Muscle layer of colon (tissue), 2 donors: Measurements from ENCODE around the gene GFOD1.

Source experiments
- H3K27ac ChIP-seq: one replicate; pipeline ENCODE4 v1.7.0; 2013; ENCODE audit warnings: low read depth, mild to moderate bottlenecking, low read length, moderate library complexity
- H3K27me3 ChIP-seq, 2 donors: one replicate each; pipeline ENCODE4 v1.7.0; 2013; ENCODE audit warnings: low read length in 2 of 2, mild to moderate bottlenecking in 2 of 2; ENCODE audit not compliant: insufficient read depth in 2 of 2, control insufficient read depth in 1 of 2
- H3K36me3 ChIP-seq: one replicate; pipeline ENCODE4 v1.7.0; 2013; ENCODE audit warnings: mild to moderate bottlenecking, low read length; ENCODE audit not compliant: insufficient read depth
- H3K4me1 ChIP-seq: one replicate; pipeline ENCODE4 v1.7.0; 2013; ENCODE audit warnings: mild to moderate bottlenecking, low read length; ENCODE audit not compliant: insufficient read depth
- H3K4me3 ChIP-seq, 2 donors: one replicate each; pipeline ENCODE4 v1.7.0; 2013; ENCODE audit warnings: low read length in 2 of 2, low read depth in 1 of 2, mild to moderate bottlenecking in 1 of 2, moderate library complexity in 1 of 2
- H3K9ac ChIP-seq: one replicate; pipeline ENCODE4 v1.7.0; 2013; ENCODE audit warnings: low read length
- H3K9me3 ChIP-seq: one replicate; pipeline ENCODE4 v1.7.0; 2013; ENCODE audit warnings: mild to moderate bottlenecking, low read length
- donor health status: abdominal sarcoma.
- donor health status: Adenocarcinoma of cecum.

Gene GFOD1

DNA sequence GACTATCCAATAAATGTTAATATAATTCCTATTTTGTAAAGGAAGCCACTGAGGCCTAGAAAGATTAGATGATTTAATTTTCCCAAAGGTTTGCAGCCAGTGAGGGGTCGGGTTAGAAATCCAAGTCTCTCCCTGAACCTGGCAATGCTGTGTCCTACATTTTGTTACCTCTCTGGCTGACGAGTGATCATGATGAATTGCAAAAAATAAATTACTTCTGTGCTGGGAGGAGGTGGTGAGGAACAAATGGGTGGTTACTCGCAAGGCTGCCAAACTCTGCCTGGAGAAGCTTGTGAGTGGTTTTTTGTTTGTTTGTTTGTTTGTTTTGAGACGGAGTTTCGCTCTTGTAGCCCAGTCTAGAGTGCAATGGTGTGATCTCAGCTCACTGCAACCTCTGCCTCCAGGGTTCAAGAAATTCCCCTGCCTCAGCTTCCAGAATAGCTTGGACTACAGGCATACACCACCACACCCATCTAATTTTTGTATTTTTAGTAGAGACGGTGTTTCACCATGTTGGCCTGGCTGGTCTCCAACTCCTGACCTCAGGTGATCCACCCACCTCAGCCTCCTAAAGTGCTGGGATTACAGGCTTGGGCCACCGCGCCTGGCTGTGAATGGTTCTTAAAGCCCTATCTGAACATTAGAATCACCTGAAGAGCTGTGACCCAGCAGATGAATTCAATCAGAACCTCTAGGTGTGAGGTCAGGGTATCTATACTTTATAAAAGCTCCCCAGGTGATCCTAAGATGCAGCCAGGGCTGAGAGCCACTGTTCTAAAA, 138.9 kb downstream of the GFOD1 start:
- Histone ChIP-seq H3K36me3 (no peaks in the 10 kb centered on the region), H3K4me1 (no peaks in the 10 kb centered on the region), H3K4me3 (no peak overlapping the region), H3K9me3 (no peaks in the 10 kb centered on the region), H3K9ac (no peak overlapping the region), H3K27ac (no peak overlapping the region), H3K27me3 (no peaks in the 10 kb centered on the region)

- Histone ChIP-seq H3K36me3 (no peaks in the 10 kb centered on the region), H3K9ac (no peak overlapping the region), H3K27ac (no peak overlapping the region), H3K9me3 (no peaks in the 10 kb centered on the region), H3K4me1 (no peaks in the 10 kb centered on the region), H3K4me3 (no peak overlapping the region), H3K27me3 (no peaks in the 10 kb centered on the region)
Measured at GRCh38 chr6:13346245-13346644, 141.2 kb downstream of the GFOD1 start.

DNA sequence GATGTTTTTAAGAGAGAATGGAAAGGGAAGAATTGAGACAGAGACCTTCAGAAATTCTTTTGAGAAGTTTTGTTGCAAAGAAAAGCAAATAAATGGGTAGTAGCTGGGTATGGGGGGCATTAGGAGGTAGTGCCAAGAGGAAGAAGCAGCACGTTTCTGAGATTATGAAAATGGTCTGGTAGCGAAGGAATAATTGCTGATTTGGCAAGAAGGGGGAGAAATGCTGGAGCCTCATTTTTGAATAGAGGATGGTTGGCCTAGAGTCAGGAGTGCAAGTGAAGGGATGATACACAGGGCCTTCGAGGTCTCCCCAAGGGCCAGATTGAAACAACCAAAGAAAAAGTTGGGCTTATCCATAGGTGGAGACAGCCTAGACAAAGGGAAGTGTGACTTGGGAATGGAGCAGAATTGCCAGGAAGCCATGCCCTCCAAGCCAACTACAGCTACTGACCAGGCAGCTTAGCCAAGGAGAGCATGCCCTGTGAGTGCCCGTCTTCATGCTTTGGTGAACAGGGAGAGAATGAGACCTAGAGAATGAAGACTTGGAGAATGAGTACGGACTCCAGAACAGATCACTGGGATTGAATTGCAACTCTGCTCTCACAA, 144.9 kb downstream of the GFOD1 start:
- no peak overlapping the region for H3K27ac ChIP-seq

GRCh38 chr6:13339863-13340630, 147.4 kb downstream of the GFOD1 start:
- no peaks in the 10 kb centered on the region for H3K9me3 ChIP-seq
- no peaks in the 10 kb centered on the region for H3K4me1 ChIP-seq
- H3K4me3 ChIP-seq = no peak overlapping the region
- H3K27ac ChIP-seq = no peak overlapping the region
- H3K9ac ChIP-seq = no peak overlapping the region
- H3K27me3 ChIP-seq = no peaks in the 10 kb centered on the region
- H3K36me3 ChIP-seq = no peaks in the 10 kb centered on the region

More for the DNA sequence above, 144.9 kb downstream of the GFOD1 start:
- Histone ChIP-seq H3K27me3 (no peaks in the 10 kb centered on the region), H3K9ac (no peak overlapping the region), H3K4me3 (no peak overlapping the region), H3K9me3 (no peaks in the 10 kb centered on the region), H3K4me1 (no peaks in the 10 kb centered on the region), H3K36me3 (no peaks in the 10 kb centered on the region)

DNA sequence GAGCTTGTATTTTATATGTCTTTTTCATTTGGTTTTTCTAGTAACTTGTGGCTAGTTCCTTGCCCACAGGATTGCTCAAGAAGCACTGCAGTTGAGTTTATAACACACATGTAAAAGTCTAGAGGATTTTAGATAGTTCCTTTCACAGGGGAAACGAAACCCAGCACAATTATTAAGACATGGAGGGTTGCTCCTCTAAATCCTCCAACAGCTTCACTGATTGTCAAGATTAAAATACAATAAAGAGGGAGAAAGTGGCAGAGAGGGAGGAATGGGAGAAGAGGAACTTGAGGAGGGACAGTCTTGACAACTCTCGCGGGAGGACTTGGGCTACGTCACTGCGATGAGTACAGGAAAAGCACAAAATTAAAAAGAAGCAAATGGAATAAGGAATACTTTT, 149.4 kb downstream of the GFOD1 start:
- no peaks in the 10 kb centered on the region for H3K36me3 ChIP-seq
- no peaks in the 10 kb centered on the region for H3K9me3 ChIP-seq
- H3K4me1 ChIP-seq = no peaks in the 10 kb centered on the region
- no peak overlapping the region for H3K4me3 ChIP-seq
- no peaks in the 10 kb centered on the region for H3K27me3 ChIP-seq
- no peak overlapping the region for H3K27ac ChIP-seq
- no peak overlapping the region for H3K9ac ChIP-seq

GRCh38 chr6:13336553-13336952, 150.8 kb downstream of the GFOD1 start:
- H3K9ac ChIP-seq = no peak overlapping the region
- H3K27ac ChIP-seq = no peak overlapping the region
- H3K4me1 ChIP-seq = no peaks in the 10 kb centered on the region

DNA sequence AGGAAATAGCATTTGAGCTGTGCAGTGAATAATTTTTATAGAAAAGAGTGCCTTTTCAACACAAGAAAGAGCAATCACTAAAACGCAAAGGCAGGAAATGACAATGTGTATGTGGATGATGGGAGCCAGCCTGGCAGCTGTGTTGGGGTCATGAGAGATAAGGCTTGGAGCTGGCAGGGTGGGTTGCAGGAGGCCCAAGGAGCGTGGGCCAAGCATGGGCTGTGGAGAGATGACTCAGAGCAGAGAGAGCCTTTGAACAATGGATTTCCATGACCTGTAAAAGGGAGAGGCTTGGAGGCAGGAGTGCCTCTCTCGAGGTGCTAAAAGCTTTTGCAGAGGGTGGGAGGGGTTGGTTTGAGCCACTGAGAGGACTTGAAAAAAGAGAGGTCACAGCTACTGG, 152.4 kb downstream of the GFOD1 start:
- no peaks in the 10 kb centered on the region for H3K9me3 ChIP-seq
- H3K36me3 ChIP-seq = no peaks in the 10 kb centered on the region
- H3K27me3 ChIP-seq = no peaks in the 10 kb centered on the region
- no peak overlapping the region for H3K9ac ChIP-seq
- H3K4me1 ChIP-seq = no peaks in the 10 kb centered on the region
- H3K4me3 ChIP-seq = no peak overlapping the region
- H3K27ac ChIP-seq = no peak overlapping the region

More at GRCh38 chr6:13336553-13336952, 150.8 kb downstream of the GFOD1 start:
- Histone ChIP-seq H3K36me3 (no peaks in the 10 kb centered on the region), H3K4me3 (no peak overlapping the region), H3K9me3 (no peaks in the 10 kb centered on the region), H3K27me3 (no peaks in the 10 kb centered on the region)

DNA sequence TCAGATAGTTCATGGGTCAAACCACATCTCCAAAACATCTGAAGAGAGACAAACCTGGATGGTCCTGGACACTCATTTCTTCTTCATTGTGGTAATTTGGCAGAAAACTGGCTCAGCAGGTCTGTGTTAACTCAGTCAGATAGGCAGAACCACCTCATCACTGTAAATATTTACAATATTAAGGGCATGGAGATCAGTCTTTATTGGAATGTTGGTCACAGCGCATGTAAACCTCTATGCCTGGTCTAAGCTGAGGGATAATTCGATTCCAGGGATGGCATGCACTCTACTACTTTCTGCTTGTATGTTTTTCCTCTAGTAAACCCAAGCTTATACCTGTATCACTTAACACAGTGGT, 155.1 kb downstream of the GFOD1 start:
- H3K27ac ChIP-seq = no peak overlapping the region
- H3K9ac ChIP-seq = no peak overlapping the region
- H3K9me3 ChIP-seq = no peaks in the 10 kb centered on the region
- no peaks in the 10 kb centered on the region for H3K27me3 ChIP-seq
- H3K36me3 ChIP-seq = no peaks in the 10 kb centered on the region
- peaks cover 11% of the 10 kb centered on the region for H3K4me1 ChIP-seq
- no peak overlapping the region for H3K4me3 ChIP-seq

- H3K36me3 ChIP-seq = no peaks in the 10 kb centered on the region
- H3K27me3 ChIP-seq = no peaks in the 10 kb centered on the region
- no peak overlapping the region for H3K9ac ChIP-seq
- no peak overlapping the region for H3K4me3 ChIP-seq
- peaks cover 15% of the 10 kb centered on the region for H3K4me1 ChIP-seq
- no peak overlapping the region for H3K27ac ChIP-seq
- H3K9me3 ChIP-seq = no peaks in the 10 kb centered on the region
Measured at GRCh38 chr6:13331516-13332348, 155.7 kb downstream of the GFOD1 start.

DNA sequence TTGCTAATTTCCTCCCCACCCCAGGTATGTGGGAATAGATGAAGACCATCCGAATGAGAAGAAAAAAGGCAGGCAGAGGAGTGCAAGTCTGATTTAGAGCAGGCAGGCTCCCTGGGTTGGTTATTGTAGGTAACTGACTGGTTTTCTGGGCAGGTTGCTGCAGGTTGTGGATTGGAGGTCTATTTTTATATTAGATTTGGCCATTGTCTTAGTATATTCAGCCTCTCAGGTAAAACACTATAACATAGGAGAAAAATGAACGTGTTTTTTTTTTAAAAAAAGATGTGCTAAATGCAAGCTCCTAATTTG, 158.6 kb downstream of the GFOD1 start:
- H3K9me3 ChIP-seq = no peaks in the 10 kb centered on the region
- H3K9ac ChIP-seq = peak overlapping the region; percentile 46
- H3K36me3 ChIP-seq = peaks cover 3% of the 10 kb centered on the region
- H3K4me3 ChIP-seq = peak overlapping the region; percentile 69 to 86
- H3K4me1 ChIP-seq = peaks cover 16% of the 10 kb centered on the region
- peak overlapping the region; percentile 74 for H3K27ac ChIP-seq
- H3K27me3 ChIP-seq = no peaks in the 10 kb centered on the region
